Measurements from ENCODE around the gene RPA3.

DNA sequence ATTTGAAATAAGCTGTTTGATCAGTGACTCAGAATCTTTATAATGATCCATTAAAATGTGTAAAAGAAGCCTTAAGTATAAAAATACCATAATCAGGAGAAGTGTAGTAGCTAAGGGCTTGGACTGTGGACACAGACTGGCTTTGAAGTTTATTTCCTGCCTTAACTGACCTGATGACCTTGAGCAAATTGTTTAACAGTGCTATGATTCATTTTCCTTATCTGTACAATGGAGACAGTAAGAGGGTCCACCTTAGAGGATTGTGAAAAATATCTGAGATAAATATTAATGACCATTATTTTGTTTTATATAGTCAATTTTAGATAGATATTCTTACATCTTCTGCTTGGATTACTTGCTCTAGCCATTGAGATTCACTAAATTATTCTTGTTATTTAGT lies 13.3 kb upstream of the RPA3 start:
- TF ChIP-seq POLR2A (IDR thresholded peaks at IDR 0.05), result no peak
- TF ChIP-seq, protein P1, sequence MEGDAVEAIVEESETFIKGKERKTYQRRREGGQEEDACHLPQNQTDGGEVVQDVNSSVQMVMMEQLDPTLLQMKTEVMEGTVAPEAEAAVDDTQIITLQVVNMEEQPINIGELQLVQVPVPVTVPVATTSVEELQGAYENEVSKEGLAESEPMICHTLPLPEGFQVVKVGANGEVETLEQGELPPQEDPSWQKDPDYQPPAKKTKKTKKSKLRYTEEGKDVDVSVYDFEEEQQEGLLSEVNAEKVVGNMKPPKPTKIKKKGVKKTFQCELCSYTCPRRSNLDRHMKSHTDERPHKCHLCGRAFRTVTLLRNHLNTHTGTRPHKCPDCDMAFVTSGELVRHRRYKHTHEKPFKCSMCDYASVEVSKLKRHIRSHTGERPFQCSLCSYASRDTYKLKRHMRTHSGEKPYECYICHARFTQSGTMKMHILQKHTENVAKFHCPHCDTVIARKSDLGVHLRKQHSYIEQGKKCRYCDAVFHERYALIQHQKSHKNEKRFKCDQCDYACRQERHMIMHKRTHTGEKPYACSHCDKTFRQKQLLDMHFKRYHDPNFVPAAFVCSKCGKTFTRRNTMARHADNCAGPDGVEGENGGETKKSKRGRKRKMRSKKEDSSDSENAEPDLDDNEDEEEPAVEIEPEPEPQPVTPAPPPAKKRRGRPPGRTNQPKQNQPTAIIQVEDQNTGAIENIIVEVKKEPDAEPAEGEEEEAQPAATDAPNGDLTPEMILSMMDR (IDR thresholded peaks at IDR 0.05), result no peak
- no peak for TF ChIP-seq POLR2AphosphoS5 (IDR thresholded peaks at IDR 0.05)
